ENCODE data around the gene ZFPM1.

DNA sequence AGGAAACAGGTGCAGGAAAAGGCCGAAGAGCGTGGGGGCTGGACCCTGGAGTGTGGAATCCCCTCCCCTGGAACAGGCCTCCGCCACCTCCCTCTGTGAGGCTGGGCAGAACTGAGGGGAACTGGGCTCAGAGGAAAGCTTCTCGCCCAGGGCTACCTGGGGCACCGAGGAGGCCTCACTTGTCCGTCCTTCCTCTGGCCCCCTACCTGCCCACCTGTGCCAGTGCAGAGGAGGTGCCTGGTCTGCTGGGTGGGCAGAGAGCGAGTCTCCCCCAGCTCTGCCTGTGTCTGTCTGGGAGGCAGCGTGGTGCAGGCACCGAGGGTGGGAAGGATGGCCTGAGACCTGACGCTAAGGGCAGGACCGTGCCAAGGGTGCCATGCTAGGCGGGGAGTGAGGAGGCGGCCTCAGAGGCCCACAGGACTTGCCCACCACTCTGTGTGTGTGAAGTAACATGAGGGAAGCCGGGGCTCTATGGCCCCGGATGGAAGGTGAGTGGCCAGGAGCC lies 42.2 kb downstream of the ZFPM1 start:
- TF ChIP-seq, protein P1, sequence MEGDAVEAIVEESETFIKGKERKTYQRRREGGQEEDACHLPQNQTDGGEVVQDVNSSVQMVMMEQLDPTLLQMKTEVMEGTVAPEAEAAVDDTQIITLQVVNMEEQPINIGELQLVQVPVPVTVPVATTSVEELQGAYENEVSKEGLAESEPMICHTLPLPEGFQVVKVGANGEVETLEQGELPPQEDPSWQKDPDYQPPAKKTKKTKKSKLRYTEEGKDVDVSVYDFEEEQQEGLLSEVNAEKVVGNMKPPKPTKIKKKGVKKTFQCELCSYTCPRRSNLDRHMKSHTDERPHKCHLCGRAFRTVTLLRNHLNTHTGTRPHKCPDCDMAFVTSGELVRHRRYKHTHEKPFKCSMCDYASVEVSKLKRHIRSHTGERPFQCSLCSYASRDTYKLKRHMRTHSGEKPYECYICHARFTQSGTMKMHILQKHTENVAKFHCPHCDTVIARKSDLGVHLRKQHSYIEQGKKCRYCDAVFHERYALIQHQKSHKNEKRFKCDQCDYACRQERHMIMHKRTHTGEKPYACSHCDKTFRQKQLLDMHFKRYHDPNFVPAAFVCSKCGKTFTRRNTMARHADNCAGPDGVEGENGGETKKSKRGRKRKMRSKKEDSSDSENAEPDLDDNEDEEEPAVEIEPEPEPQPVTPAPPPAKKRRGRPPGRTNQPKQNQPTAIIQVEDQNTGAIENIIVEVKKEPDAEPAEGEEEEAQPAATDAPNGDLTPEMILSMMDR (IDR thresholded peaks at IDR 0.05 in 4 of 5, conservative IDR thresholded peaks at IDR 0.05 in 1 of 5) = no peak
- no peak for TF ChIP-seq POLR2A (IDR thresholded peaks at IDR 0.05)
